OCI-LY1 (cell line): Measurements from ENCODE around the gene CTSD.

ENCODE experiments used
- CTCF ChIP-seq: fragments of 200-600 bp; sonication (generic), shearing (Covaris generic); IDR thresholded peaks from 2 replicates; pipeline ENCODE4 v1.5.1; 2017; ENCODE audit warnings: mild to moderate bottlenecking, antibody characterized with exemption, low read length, moderate library complexity, mixed read lengths
- EZH2 ChIP-seq: fragments of 200-600 bp; sonication (generic), shearing (Covaris generic); IDR thresholded peaks from 2 replicates; pipeline ENCODE4 v1.8.0; 2017; ENCODE audit warnings: borderline replicate concordance, mixed run types, mild to moderate bottlenecking, antibody characterized with exemption, low read length, moderate library complexity, mixed read lengths

- no peak for TF ChIP-seq CTCF
- no peak for TF ChIP-seq EZH2
These were observed 21.3 kb upstream of the CTSD start for GRCh38 chr11:1784761-1785650.
